Cortex of kidney (tissue), 1 donor: ENCODE data around the gene ITGAL.
"Not testable (repeated sequence)": the region's sequence is repeated elsewhere in the genome, so short reads cannot be mapped to it uniquely, and the experiment has no call there.

Experiments used
- DNase-seq: peaks from one replicate; lab custom pipeline; 2025; lab: John Stamatoyannopoulos, UW

ITGAL gene

GRCh38 chr16:30491744-30492308, 19.3 kb downstream of the ITGAL start:
- no peak for DNase-seq

- DNase-seq: no peak
These were observed 21.5 kb downstream of the ITGAL start for GRCh38 chr16:30493941-30494488.

DNA sequence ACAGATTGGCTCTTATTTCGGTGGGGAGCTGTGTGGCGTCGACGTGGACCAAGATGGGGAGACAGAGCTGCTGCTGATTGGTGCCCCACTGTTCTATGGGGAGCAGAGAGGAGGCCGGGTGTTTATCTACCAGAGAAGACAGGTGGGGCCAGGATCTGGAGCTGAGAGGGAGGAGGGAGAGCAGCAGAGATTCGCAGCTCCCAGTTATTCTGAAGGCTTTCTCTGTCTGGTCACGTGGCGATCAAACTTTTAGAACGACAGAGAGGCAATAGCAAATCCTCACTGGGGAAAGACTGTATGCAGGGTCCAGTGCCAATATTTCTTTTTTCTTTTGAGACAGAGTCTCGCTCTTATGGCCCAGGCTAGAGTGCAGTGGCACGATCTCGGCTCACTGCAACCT, 22.2 kb downstream of the ITGAL start:
- DNase-seq: no peak

GRCh38 chr16:30499284-30499683, 26.7 kb downstream of the ITGAL start:
- no peak for DNase-seq

- DNase-seq: no peak
These were observed 31.1 kb downstream of the ITGAL start for GRCh38 chr16:30503403-30504296.

DNA sequence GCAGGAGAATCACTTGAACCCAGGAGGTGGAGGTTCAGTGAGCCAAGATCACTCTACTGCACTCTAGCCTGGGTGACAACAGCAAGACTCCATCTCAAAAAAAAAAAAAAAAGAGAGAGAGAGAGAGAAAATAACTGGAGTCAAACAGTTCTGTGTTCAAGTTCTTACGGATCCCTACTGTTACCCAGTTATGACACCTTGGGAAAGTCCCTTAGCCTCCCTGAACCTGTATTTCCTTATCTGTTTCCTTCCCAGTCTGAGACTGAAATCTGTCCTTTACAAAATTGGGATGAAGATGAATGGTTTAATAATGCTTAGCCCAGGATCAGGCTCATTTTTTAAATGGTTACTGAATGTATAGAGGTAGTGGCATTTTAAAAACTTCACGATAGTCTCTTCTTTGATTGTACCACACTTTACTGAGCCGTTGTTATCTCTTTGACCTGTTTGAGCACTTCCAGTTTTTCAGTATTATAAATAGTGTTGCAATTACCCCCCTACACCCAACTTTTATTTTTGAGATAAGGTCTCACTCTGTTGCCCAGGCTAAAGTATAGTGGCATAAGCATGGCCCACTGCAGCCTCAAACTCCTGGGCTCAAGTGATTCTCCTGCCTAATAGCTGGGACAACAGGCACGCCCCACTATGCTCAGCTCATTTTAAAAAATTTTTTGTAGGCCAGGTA, 36.7 kb downstream of the ITGAL start:
- DNase-seq: no peak

- DNase-seq: no peak
These were observed 37.9 kb downstream of the ITGAL start for GRCh38 chr16:30510376-30510938.

GRCh38 chr16:30511509-30511908, 39.0 kb downstream of the ITGAL start:
- no peak for DNase-seq

DNA sequence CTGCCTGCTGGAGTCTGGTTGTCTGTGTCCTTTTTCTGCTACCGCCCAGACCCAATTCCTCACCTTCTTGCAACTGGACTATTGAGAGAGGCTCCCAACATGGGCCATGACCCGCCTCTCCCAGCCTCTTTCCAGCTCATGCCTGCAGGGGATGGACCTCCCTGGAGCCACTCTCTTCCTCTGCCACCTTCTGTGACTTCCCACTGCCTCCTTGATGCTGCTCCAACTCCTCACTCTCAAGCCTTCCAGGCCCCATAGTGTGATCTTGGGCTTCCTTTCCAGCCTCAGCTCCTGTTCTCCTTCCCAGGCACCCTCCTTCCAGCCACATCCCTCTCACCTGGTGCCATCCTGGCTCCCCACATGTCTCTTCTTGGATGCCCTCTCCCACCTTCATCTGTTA, 42.7 kb downstream of the ITGAL start:
- no peak for DNase-seq

DNA sequence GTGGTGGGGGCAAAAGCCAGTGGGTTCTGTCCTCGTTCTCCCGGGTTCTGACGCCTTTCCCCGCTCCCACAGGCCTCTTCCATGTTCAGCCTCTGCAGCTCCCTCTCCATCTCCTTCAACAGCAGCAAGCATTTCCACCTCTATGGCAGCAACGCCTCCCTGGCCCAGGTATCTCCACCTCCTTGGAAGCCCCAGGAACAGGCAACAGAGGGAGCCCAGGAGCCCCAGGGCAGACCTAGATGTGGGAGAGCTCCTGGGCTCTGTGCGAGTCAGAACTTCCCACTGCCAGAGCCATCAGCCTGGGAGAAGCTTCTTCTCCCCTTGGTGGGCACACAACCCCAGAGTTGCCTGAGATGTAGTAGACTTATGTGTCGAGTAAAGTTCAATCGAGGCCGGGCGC, 46.0 kb downstream of the ITGAL start:
- DNase-seq: no peak

GRCh38 chr16:30519120-30520049, 46.8 kb downstream of the ITGAL start:
- no peak for DNase-seq

- DNase-seq: no peak
These were observed 48.9 kb downstream of the ITGAL start for GRCh38 chr16:30521476-30521872.

DNA sequence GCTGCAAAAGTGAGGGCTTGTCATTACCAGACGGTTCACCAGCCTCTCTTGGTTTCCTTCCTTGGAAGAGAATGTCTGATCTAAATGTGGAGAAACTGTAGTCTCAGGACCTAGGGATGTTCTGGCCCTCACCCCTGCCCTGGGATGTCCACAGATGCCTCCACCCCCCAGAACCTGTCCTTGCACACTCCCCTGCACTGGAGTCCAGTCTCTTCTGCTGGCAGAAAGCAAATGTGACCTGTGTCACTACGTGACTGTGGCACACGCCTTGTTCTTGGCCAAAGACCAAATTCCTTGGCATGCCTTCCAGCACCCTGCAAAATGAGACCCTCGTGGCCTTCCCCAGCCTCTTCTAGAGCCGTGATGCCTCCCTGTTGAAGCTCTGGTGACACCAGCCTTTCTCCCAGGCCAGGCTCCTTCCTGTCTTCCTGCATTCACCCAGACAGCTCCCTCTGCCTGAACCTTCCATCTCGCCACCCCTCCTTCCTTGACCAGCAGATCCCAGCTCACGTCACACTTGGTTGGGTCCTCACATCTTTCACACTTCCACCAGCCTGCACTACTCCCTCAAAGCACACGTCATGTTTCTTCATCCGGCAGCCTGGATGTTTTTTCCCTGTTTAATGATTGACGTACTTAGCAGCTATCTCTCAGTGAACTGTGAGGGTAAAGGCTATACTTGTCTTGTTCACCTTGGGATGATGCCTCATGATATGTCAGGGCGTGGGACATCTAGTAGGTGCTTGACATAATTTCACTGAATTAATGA, 49.5 kb downstream of the ITGAL start:
- DNase-seq: no peak

DNA sequence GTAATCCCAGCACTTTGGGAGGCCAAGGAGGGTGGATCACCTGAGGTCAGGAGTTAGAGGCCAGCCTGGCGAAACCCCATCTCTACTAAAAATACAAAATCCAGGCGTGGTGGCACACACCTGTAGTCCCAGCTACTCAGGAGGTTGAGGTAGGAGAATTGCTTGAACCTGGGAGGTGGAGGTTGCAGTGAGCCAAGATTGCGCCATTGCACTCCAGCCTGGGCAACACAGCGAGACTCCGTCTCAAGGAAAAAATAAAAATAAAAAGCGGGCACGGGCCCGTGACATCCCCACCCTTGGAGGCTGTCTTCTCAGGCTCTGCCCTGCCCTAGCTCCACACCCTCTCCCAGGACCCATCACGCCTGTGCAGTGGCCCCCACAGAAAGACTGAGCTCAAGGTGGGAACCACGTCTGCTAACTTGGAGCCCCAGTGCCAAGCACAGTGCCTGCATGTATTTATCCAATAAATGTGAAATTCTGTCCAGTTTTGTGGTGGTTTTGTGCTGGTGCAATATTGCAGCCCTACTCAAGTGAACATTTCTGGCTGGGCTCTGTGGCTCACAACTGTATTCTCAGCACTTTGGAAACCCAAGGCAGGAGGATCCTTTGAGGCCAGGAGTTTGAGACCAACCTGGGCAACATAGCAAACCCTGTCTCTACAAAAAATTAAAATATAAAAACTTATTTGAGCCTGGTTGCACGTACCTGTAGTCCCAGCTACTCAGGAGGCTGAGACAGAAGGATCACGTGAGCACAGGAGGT, 50.3 kb downstream of the ITGAL start:
- DNase-seq: not testable (repeated sequence)

DNA sequence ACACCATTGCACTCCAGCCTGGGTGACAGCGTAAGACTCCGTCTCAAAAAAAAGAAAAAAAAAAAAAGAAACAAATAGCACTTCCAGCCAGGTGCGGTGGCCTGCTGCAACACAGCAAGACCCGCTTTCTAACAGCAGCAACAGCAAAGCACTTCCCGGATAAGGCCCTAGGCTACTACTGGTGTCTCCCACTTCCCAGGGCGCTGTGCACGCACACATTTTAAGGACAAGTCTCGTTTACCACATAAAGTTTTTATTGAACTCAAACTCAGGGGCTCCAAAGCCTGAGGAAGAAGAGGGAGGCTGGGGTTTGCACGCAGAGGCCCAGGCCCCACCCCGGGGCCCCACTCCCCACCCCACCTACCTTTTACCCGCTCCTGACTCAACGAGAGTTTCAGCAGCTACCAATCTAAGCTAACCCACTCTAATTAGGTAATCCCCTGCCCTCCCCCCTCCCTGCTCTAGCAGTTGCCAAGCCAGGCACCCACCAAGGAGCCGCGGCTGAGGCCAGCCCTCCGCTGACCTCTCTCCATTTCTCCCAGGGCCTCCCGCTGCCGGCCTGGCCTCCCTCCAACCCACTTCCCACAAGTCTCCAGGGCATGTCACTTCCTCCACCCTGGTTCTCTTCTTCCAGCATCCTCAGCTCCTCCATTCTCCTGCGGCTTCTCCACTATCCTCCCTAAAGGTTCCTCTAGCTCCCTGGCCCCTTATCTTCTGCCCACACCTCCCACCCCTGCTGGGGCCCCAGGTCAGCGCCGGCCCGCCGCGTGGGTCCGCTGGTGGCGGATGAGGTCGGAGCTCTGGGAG, 51.4 kb downstream of the ITGAL start:
- DNase-seq: no peak

- no peak for DNase-seq
These were observed 52.3 kb downstream of the ITGAL start for GRCh38 chr16:30524575-30525568.

DNA sequence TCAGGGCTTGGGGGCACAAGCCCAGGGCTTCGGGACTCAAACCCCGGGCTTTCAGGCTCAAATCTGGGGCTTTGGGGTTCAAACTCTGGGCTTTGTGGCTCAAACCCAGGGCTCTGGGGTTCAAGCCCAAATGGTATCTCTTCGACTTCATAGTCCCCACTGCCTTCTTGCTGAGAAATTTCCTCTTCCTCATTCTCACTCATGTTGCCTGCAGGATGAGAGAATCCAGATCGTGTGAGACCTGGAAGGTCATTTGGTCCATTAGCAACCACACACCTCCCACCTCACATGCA, 53.2 kb downstream of the ITGAL start:
- DNase-seq: no peak
